Measurements from ENCODE around the gene KCNIP3. TPM values are rescaled to one million over a fixed set of nuclear protein-coding genes. Genes with fewer than 3 reads are reported as not detected.

The KCNIP3 gene
- total RNA-seq, 1 donor from 2014 or later: 27.5 TPM

- Histone ChIP-seq H3K27me3 (no peaks in the 10 kb centered on the region), H3K9me3 (no peaks in the 10 kb centered on the region), H3K27ac (no peak overlapping the region), H3K4me3 (no peak overlapping the region), H3K4me1 (peaks cover 12% of the 10 kb centered on the region), H3K36me3 (no peaks in the 10 kb centered on the region)
- no peak for TF ChIP-seq POLR2A (IDR thresholded peaks at IDR 0.05)
- no peak for TF ChIP-seq CTCF (IDR thresholded peaks at IDR 0.05)
- intact Hi-C loops (cut with DNase I): no loop called here
- DNase-seq (ENCODE audit: extremely low spot score in 2 of 2): peak in 1 of 2 donors; percentile 91
Observed at GRCh38 chr2:95357717-95358280, 60.7 kb downstream of the KCNIP3 start.

- Histone ChIP-seq H3K27me3 (no peaks in the 10 kb centered on the region), H3K27ac (no peak overlapping the region), H3K9me3 (no peaks in the 10 kb centered on the region), H3K4me1 (peaks cover 12% of the 10 kb centered on the region), H3K4me3 (no peak overlapping the region), H3K36me3 (no peaks in the 10 kb centered on the region)
- DNase-seq (ENCODE audit: extremely low spot score in 2 of 2): peak in 1 of 2 donors; percentile 34
- TF ChIP-seq CTCF (IDR thresholded peaks at IDR 0.05) (no peak), POLR2AphosphoS5 (IDR thresholded peaks at IDR 0.05; ENCODE audit: insufficient read depth in 1 of 2, low read depth in 1 of 2) (no peak), POLR2A (IDR thresholded peaks at IDR 0.05) (no peak)
- intact Hi-C loops (cut with DNase I): no loop called here
Observed at GRCh38 chr2:95359031-95359430, 61.9 kb downstream of the KCNIP3 start.

- no peaks in the 10 kb centered on the region for H3K36me3 ChIP-seq
- H3K9me3 ChIP-seq: no peaks in the 10 kb centered on the region
- H3K27me3 ChIP-seq: no peaks in the 10 kb centered on the region
- H3K27ac ChIP-seq: no peak overlapping the region
- intact Hi-C loops (cut with DNase I): no loop called here
- peaks cover 12% of the 10 kb centered on the region for H3K4me1 ChIP-seq
- peak in 1 of 2 donors; percentile 74 for DNase-seq (ENCODE audit: extremely low spot score in 2 of 2)
- no peak overlapping the region for H3K4me3 ChIP-seq
- no peak for TF ChIP-seq CTCF (IDR thresholded peaks at IDR 0.05)
- TF ChIP-seq POLR2A (IDR thresholded peaks at IDR 0.05): no peak
Observed at GRCh38 chr2:95359501-95359930, 62.4 kb downstream of the KCNIP3 start.

- Histone ChIP-seq H3K36me3 (no peaks in the 10 kb centered on the region), H3K27ac (no peak overlapping the region), H3K4me3 (no peak overlapping the region), H3K9me3 (no peaks in the 10 kb centered on the region), H3K27me3 (no peaks in the 10 kb centered on the region), H3K4me1 (peaks cover 12% of the 10 kb centered on the region)
- TF ChIP-seq POLR2AphosphoS5 (IDR thresholded peaks at IDR 0.05; ENCODE audit: insufficient read depth in 1 of 2, low read depth in 1 of 2) (no peak), POLR2A (IDR thresholded peaks at IDR 0.05) (no peak), CTCF (IDR thresholded peaks at IDR 0.05) (no peak)
- DNase-seq (ENCODE audit: extremely low spot score in 2 of 2): no peak
- intact Hi-C loops (cut with DNase I): no loop called here
Observed at GRCh38 chr2:95361216-95361980, 64.3 kb downstream of the KCNIP3 start.

GRCh38 chr2:95362486-95362885, 65.3 kb downstream of the KCNIP3 start:
- no peak for TF ChIP-seq CTCF (IDR thresholded peaks at IDR 0.05)
- TF ChIP-seq POLR2AphosphoS5 (IDR thresholded peaks at IDR 0.05; ENCODE audit: insufficient read depth in 1 of 2, low read depth in 1 of 2): no peak
- TF ChIP-seq POLR2A (IDR thresholded peaks at IDR 0.05): no peak
- Histone ChIP-seq H3K27ac (no peak overlapping the region), H3K27me3 (no peaks in the 10 kb centered on the region), H3K9me3 (no peaks in the 10 kb centered on the region), H3K4me1 (peaks cover 12% of the 10 kb centered on the region), H3K36me3 (no peaks in the 10 kb centered on the region), H3K4me3 (no peak overlapping the region)
- intact Hi-C loops (cut with DNase I): no loop called here
- DNase-seq (ENCODE audit: extremely low spot score in 2 of 2): no peak

Measured in vagina (tissue), 2 donors.